ENCODE measurements around the gene PDE11A. TPM values are rescaled to one million over a fixed set of nuclear protein-coding genes. Genes with fewer than 3 reads are reported as not detected.

PDE11A gene
- total and polyA plus RNA-seq, 2 donors from 2014 or later, result 0.58 to 0.82 TPM

- no peaks in the 10 kb centered on the region for H3K36me3 ChIP-seq (ENCODE audit: control insufficient read depth in 2 of 3, insufficient read depth in 3 of 3, low read length in 3 of 3)
- DNase-seq (no peak), FAIRE-seq (no peak)
- TF ChIP-seq, protein P1, sequence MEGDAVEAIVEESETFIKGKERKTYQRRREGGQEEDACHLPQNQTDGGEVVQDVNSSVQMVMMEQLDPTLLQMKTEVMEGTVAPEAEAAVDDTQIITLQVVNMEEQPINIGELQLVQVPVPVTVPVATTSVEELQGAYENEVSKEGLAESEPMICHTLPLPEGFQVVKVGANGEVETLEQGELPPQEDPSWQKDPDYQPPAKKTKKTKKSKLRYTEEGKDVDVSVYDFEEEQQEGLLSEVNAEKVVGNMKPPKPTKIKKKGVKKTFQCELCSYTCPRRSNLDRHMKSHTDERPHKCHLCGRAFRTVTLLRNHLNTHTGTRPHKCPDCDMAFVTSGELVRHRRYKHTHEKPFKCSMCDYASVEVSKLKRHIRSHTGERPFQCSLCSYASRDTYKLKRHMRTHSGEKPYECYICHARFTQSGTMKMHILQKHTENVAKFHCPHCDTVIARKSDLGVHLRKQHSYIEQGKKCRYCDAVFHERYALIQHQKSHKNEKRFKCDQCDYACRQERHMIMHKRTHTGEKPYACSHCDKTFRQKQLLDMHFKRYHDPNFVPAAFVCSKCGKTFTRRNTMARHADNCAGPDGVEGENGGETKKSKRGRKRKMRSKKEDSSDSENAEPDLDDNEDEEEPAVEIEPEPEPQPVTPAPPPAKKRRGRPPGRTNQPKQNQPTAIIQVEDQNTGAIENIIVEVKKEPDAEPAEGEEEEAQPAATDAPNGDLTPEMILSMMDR (IDR thresholded peaks at IDR 0.05; ENCODE audit: borderline replicate concordance, extremely low read depth, insufficient read depth), result no peak
- peaks cover 0 to 6% (median 5%) of the 10 kb centered on the region in 3 donors for H3K4me1 ChIP-seq (ENCODE audit: control insufficient read depth in 2 of 3, insufficient read depth in 2 of 3, low read depth in 1 of 3, low read length in 3 of 3)
- no peaks in the 10 kb centered on the region for H3K9me3 ChIP-seq (ENCODE audit: control insufficient read depth in 2 of 3, insufficient read depth in 1 of 3, low read length in 3 of 3)
- no peak overlapping the region for H3K27ac ChIP-seq (ENCODE audit: low read depth in 2 of 2, low read length in 2 of 2)
- no peak overlapping the region for H3K4me3 ChIP-seq (ENCODE audit: low read length in 3 of 3)
- intact Hi-C loops (cut with DNase I), result no loop called here
- H3K27me3 ChIP-seq (ENCODE audit: control insufficient read depth, insufficient read depth, low read length), result no peaks in the 10 kb centered on the region
- H3K9ac ChIP-seq (ENCODE audit: low read length in 3 of 3), result no peak overlapping the region
These were observed 435.9 kb downstream of the PDE11A start for GRCh38 chr2:177636672-177637071.

DNA sequence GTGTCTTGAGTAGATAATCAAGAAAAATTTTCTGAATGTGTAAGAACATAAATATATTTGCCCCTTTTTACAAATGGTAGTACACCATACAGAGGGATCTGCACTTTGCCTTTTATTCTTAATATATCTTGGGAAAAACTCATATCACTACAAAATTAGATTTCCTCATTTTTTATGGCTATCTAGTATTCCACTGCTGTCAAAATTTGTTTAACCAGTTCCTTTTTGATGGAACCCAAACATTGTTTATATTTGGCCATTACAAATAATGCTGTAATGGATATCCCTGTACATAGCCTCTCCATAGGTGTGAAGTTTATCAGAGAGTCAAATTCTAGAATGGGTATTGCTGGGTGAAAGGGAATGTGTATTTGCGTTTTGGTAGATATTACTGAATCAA lies 436.9 kb downstream of the PDE11A start:
- FAIRE-seq, result no peak
- intact Hi-C loops (cut with DNase I), result no loop called here
- DNase-seq, result no peak
- TF ChIP-seq, protein P1 (IDR thresholded peaks at IDR 0.05; ENCODE audit: borderline replicate concordance, extremely low read depth, insufficient read depth), result no peak
- H3K4me1 ChIP-seq (ENCODE audit: control insufficient read depth in 2 of 3, insufficient read depth in 2 of 3, low read depth in 1 of 3, low read length in 3 of 3), result peaks cover 0 to 6% (median 4%) of the 10 kb centered on the region in 3 donors
- H3K9ac ChIP-seq (ENCODE audit: low read length in 3 of 3), result no peak overlapping the region
- H3K4me3 ChIP-seq (ENCODE audit: low read length in 3 of 3), result no peak overlapping the region
- H3K27me3 ChIP-seq (ENCODE audit: control insufficient read depth, insufficient read depth, low read length), result no peaks in the 10 kb centered on the region
- no peaks in the 10 kb centered on the region for H3K9me3 ChIP-seq (ENCODE audit: control insufficient read depth in 2 of 3, insufficient read depth in 1 of 3, low read length in 3 of 3)
- no peaks in the 10 kb centered on the region for H3K36me3 ChIP-seq (ENCODE audit: control insufficient read depth in 2 of 3, insufficient read depth in 3 of 3, low read length in 3 of 3)
- H3K27ac ChIP-seq (ENCODE audit: low read depth in 2 of 2, low read length in 2 of 2), result no peak overlapping the region

- peak overlapping the region in 1 of 3 donors; percentile 43 for H3K9ac ChIP-seq (ENCODE audit: low read length in 3 of 3)
- H3K27ac ChIP-seq (ENCODE audit: low read depth in 2 of 2, low read length in 2 of 2), result no peak overlapping the region
- H3K4me1 ChIP-seq (ENCODE audit: control insufficient read depth in 2 of 3, insufficient read depth in 2 of 3, low read depth in 1 of 3, low read length in 3 of 3), result peaks cover 0 to 6% (median 0%) of the 10 kb centered on the region in 3 donors
- no peaks in the 10 kb centered on the region for H3K36me3 ChIP-seq (ENCODE audit: control insufficient read depth in 2 of 3, insufficient read depth in 3 of 3, low read length in 3 of 3)
- H3K27me3 ChIP-seq (ENCODE audit: control insufficient read depth, insufficient read depth, low read length), result no peaks in the 10 kb centered on the region
- FAIRE-seq (no peak), DNase-seq (peak in 2 of 5 donors; percentile 42 to 49)
- H3K4me3 ChIP-seq (ENCODE audit: low read length in 3 of 3), result peak overlapping the region in 1 of 3 donors; percentile 66
- intact Hi-C loops (cut with DNase I), result no loop called here
- H3K9me3 ChIP-seq (ENCODE audit: control insufficient read depth in 2 of 3, insufficient read depth in 1 of 3, low read length in 3 of 3), result no peaks in the 10 kb centered on the region
- TF ChIP-seq, protein P1 (IDR thresholded peaks at IDR 0.05; ENCODE audit: borderline replicate concordance, extremely low read depth, insufficient read depth), result no peak
These were observed 438.7 kb downstream of the PDE11A start for GRCh38 chr2:177633910-177634294.

GRCh38 chr2:177633111-177633510 lies 439.5 kb downstream of the PDE11A start:
- TF ChIP-seq, protein P1 (IDR thresholded peaks at IDR 0.05; ENCODE audit: borderline replicate concordance, extremely low read depth, insufficient read depth), result no peak
- FAIRE-seq, result no peak

More at GRCh38 chr2:177633111-177633510, 439.5 kb downstream of the PDE11A start:
- H3K9ac ChIP-seq (ENCODE audit: low read length in 3 of 3), result no peak overlapping the region
- H3K4me1 ChIP-seq (ENCODE audit: control insufficient read depth in 2 of 3, insufficient read depth in 2 of 3, low read depth in 1 of 3, low read length in 3 of 3), result peaks cover 0 to 6% (median 0%) of the 10 kb centered on the region in 3 donors
- DNase-seq, result no peak
- H3K27me3 ChIP-seq (ENCODE audit: control insufficient read depth, insufficient read depth, low read length), result no peaks in the 10 kb centered on the region
- no peak overlapping the region for H3K4me3 ChIP-seq (ENCODE audit: low read length in 3 of 3)
- H3K27ac ChIP-seq (ENCODE audit: low read depth in 2 of 2, low read length in 2 of 2), result no peak overlapping the region
- intact Hi-C loops (cut with DNase I), result no loop called here
- no peaks in the 10 kb centered on the region for H3K9me3 ChIP-seq (ENCODE audit: control insufficient read depth in 2 of 3, insufficient read depth in 1 of 3, low read length in 3 of 3)
- H3K36me3 ChIP-seq (ENCODE audit: control insufficient read depth in 2 of 3, insufficient read depth in 3 of 3, low read length in 3 of 3), result no peaks in the 10 kb centered on the region

Measured in kidney (tissue), 14 donors.